Measurements from ENCODE around the gene NAALADL2.

NAALADL2 gene

GRCh38 chr3:174859114-174859735 is at the start of gene NAALADL2:
TSS of gene NAALADL2 (plus strand) at chr3:174859334.
- DNase-seq (ENCODE audit: low read depth): no peak

GRCh38 chr3:174810254-174810653 is 48.9 kb upstream of the NAALADL2 start:
- DNase-seq (ENCODE audit: low read depth): no peak

- no peak for DNase-seq (ENCODE audit: low read depth)
Observed at GRCh38 chr3:174812172-174812862, 46.8 kb upstream of the NAALADL2 start.

DNA sequence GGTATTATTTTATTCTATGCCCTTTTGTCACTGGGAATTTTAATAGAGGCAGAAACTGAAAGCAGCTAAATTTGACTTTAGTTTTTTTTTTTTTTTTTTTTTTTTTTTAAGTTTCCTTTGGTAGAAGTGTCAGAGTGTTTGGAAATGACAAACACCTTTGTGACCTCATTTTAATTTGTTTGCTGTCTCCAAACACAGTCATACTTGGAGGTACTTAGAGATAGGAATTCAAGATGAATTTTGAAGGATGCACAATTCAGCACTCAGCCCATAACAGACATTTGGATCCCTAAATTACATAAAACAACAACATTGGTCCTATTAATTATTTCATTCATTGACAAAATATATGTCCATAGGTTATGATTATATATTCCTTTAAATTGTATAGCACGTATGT is 43.4 kb upstream of the NAALADL2 start:
- DNase-seq (ENCODE audit: low read depth): no peak

DNA sequence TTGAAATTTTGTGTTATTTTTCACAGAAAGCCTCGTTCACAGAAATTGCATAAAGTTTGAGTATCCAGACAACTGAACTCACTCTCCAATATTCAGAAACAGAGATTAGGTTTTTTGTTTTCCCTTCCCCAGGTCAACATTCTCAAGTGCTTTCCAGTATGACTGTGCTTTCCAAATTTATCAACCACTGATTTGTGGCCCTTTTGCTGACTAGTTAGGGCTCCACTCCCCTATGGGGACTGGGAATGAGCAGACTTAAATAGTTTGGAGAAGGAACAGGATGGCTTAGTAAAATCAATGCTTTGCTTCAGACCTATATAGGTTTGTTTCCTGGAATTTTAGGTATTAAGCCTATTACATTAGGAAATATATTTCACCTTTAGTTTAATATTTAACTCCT is 38.2 kb upstream of the NAALADL2 start:
- no peak for DNase-seq (ENCODE audit: low read depth)

DNA sequence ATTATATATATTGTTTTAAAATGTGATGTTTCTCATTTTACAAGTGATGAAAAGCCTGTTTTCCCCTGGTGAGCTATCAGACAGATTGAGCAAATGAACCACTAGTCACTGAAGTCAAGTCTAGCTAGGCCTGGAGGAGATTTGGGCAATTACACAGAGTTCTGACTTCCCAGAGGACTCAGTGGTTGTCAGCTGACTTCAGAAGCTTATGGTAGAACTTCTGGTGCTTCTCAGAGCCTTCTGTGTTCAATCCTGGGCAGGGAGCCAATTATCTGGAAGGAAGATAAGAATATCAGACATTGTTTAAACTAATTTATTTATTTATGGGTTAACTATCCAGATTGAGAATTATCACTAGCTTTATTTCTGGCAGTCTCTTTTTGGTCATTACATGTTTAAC is 37.7 kb upstream of the NAALADL2 start:
- DNase-seq (ENCODE audit: low read depth): no peak

DNA sequence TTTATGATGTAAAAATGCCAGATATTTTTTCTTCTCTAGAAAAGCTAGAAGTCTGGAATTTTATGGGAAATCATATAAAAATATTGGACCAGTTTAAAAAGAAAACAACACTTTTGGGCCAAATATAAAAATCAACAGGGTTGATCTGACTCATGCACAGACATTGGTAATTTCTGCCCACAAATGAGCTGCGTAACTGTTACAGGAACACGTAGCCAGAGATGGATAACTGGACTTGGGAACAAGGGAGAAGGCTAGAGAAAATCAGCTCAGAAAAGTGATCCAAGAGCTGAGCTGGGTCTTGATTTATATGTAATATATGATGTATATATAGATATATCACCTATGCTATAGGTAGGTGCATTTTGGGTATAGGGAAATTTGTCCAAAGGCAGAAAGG is 36.8 kb upstream of the NAALADL2 start:
- DNase-seq (ENCODE audit: low read depth): no peak

GRCh38 chr3:174826069-174826468 is 33.1 kb upstream of the NAALADL2 start:
- no peak for DNase-seq (ENCODE audit: low read depth)

- no peak for DNase-seq (ENCODE audit: low read depth)
Observed at GRCh38 chr3:174844746-174845145, 14.4 kb upstream of the NAALADL2 start.

DNA sequence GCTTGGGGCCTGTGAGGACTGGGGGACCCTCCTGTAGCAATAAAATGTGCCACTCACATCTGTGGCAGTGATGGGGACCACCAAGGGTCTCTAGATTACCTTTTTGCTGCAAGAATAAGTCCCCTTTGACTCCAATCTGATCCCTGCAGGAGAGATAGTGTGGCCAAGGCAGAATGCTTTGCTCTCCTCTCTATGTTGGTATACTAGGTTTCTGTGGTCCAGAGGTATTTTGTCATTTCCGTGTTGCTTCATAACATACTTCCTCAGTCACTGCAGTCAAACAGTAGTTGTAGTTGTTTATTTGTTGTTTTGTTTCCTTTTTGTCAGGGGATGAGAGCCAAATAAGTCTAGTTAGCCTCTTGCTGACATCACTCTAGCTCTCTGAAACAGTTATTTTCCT is 13.1 kb upstream of the NAALADL2 start:
- no peak for DNase-seq (ENCODE audit: low read depth)

DNA sequence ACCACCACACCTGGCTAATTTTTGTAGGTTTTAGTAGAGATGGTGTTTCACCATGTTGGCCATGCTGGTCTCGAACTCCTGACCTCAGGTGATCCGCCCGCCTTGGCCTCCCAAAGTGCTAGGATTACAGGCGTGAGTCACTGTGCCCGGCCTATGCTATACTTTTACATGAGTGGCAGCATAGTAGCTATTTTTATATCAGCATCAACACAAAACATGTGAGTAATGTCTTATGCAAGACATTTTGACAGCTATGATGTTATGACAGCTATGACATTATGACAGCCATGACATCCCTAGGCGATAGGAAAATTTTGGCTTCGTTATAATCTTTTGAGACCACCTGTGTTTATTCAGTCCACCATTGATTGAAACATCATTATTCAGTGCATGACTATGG is 4.1 kb upstream of the NAALADL2 start:
- DNase-seq (ENCODE audit: low read depth): no peak

DNA sequence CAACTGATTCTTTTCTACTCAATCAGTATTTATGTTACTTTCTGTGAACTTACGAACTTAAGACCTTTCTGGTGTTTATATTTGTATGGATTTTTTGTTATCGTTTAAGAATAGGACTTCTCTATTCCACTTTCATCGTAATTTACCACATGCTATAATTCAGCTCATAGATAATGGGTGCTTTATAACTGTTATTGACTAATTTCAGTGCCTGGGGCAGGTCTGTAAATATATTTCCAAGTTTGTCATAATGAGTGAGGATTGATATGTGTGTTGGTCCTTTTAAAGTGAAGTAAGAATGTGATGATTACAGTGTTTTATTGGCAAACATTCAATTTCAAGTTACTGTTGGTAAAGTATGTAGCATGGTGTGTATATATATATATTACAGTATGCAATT is 1.8 kb upstream of the NAALADL2 start:
- no peak for DNase-seq (ENCODE audit: low read depth)

DNA sequence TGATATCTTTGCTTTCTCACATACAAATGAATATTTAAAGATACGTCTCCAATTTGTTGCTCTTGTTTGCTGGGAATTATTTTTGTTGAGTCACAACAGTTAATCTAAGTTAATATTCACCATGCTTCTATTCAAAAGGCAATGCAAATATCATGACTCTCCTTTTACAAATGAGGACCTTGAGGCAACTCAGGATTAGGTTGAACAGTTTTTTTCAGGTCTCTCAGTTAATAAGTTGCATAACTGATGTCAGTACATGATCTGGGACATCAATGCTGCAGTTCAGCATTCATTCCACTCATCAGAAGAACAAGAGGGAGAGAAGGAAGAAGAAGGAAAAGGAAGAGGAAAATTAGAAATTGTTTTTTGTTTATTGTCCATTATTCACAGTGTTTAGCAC is 781 bp upstream of the NAALADL2 start:
- no peak for DNase-seq (ENCODE audit: low read depth)

GRCh38 chr3:174859756-174860155 is 622 bp downstream of the NAALADL2 start:
- no peak for DNase-seq (ENCODE audit: low read depth)

GRCh38 chr3:174862101-174862500 is 3.0 kb downstream of the NAALADL2 start:
- DNase-seq (ENCODE audit: low read depth): no peak

GRCh38 chr3:174862666-174863065 is 3.5 kb downstream of the NAALADL2 start:
- DNase-seq (ENCODE audit: low read depth): no peak

DNA sequence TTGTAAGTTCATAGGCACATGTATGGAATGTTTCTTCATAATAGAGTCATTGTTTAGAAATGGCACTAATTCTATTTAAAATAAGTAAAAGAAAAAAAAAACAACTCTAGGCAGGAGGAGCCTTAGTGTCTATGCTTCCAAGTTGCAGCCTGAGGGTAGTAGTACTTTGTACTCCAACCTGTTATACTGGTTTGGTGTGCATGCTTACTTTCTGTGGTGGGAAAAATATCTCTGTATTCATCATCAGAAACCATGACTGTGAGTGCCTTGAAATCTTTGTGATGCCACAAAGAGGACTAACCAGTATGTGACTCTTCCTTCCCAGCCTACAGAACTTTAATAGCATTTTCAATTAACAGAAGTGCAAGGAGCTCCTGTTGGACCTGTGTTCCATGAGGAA is 4.4 kb downstream of the NAALADL2 start:
- DNase-seq (ENCODE audit: low read depth): no peak

- no peak for DNase-seq (ENCODE audit: low read depth)
Observed at GRCh38 chr3:174869448-174869847, 10.3 kb downstream of the NAALADL2 start.

GRCh38 chr3:174873832-174874657 is 14.9 kb downstream of the NAALADL2 start:
- DNase-seq (ENCODE audit: low read depth): no peak

DNA sequence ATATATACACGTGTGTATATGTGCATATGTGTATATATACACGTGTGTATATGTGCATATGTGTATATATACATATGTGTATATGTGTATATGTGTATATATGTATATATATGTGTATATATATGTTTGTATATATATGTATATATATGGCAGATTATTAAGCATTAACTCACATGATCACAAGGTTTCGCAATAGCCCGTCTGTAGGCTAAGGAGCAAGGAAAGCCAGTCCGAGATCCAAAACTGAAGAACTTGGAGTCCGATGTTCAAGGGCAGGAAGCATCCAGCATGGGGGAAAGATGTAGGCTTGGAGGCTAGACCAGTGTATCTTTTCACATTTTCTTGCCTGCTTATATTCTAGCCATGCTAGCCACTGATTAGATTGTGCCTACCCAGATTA is 23.7 kb downstream of the NAALADL2 start:
- no peak for DNase-seq (ENCODE audit: low read depth)

GRCh38 chr3:174883881-174884675 is 24.9 kb downstream of the NAALADL2 start:
- DNase-seq (ENCODE audit: low read depth): no peak

Data from stimulated activated CD8-positive, alpha-beta memory T cell treated with anti-CD3 and anti-CD28 coated beads, Interleukin-12 subunit alpha, Interleukin-12 subunit beta, amount 100 ng/mL, for 4 hours (primary cell).